ENCODE results near the gene NF2.
"Not testable (repeated sequence)": the region's sequence is repeated elsewhere in the genome, so short reads cannot be mapped to it uniquely, and the experiment has no call there.

Gene NF2

GRCh38 chr22:29593923-29594322, 9.5 kb upstream of the NF2 start:
- Histone ChIP-seq H3K4me3 (ENCODE audit: low read length, poor library complexity, severe bottlenecking) (no peak overlapping the region), H3K9me2 (replicated peaks; ENCODE audit: low read depth, low read length) (no peaks in the 10 kb centered on the region), H3K4me2 (ENCODE audit: low read depth, low read length, poor library complexity, severe bottlenecking) (no peak overlapping the region), H3K9me3 (ENCODE audit: insufficient read depth, low read depth, low read length) (no peaks in the 10 kb centered on the region), H3K4me1 (ENCODE audit: insufficient read depth, low read length, poor library complexity, severe bottlenecking) (no peaks in the 10 kb centered on the region), H4K20me1 (ENCODE audit: insufficient read depth, low read length, poor library complexity, severe bottlenecking) (no peaks in the 10 kb centered on the region), H3K36me3 (ENCODE audit: insufficient read depth, low read length) (no peaks in the 10 kb centered on the region), H3K9ac (ENCODE audit: low read depth, low read length, poor library complexity, severe bottlenecking) (no peak overlapping the region), H2AFZ (ENCODE audit: low read length) (no peak overlapping the region), H3K27me3 (ENCODE audit: insufficient read depth, low read length, poor library complexity, severe bottlenecking) (no peaks in the 10 kb centered on the region), H3K79me2 (ENCODE audit: insufficient read depth, low read length) (no peaks in the 10 kb centered on the region), H3F3A (ENCODE audit: low read depth) (no peaks in the 10 kb centered on the region)
- TF ChIP-seq CTCF (conservative IDR thresholded peaks at IDR 0.05; ENCODE audit: low read length) = no peak
- TF ChIP-seq EZH2phosphoT487 (IDR thresholded peaks at IDR 0.05; ENCODE audit: borderline replicate concordance) = no peak

- H3K4me2 ChIP-seq (ENCODE audit: low read depth, low read length, poor library complexity, severe bottlenecking); H3K4me3 ChIP-seq (ENCODE audit: low read length, poor library complexity, severe bottlenecking); H4K20me1 ChIP-seq (ENCODE audit: insufficient read depth, low read length, poor library complexity, severe bottlenecking); H3K9me3 ChIP-seq (ENCODE audit: insufficient read depth, low read depth, low read length); H3K79me2 ChIP-seq (ENCODE audit: insufficient read depth, low read length); H3K27me3 ChIP-seq (ENCODE audit: insufficient read depth, low read length, poor library complexity, severe bottlenecking); H2AFZ ChIP-seq (ENCODE audit: low read length); H3F3A ChIP-seq (ENCODE audit: low read depth); H3K9ac ChIP-seq (ENCODE audit: low read depth, low read length, poor library complexity, severe bottlenecking); H3K9me2 ChIP-seq (replicated peaks; ENCODE audit: low read depth, low read length); H3K36me3 ChIP-seq (ENCODE audit: insufficient read depth, low read length); H3K4me1 ChIP-seq (ENCODE audit: insufficient read depth, low read length, poor library complexity, severe bottlenecking): not testable (repeated sequence)
Measured at GRCh38 chr22:29594447-29594846, 9.0 kb upstream of the NF2 start.

GRCh38 chr22:29596408-29596807, 7.0 kb upstream of the NF2 start:
- no peaks in the 10 kb centered on the region for H3K79me2 ChIP-seq (ENCODE audit: insufficient read depth, low read length)
- H2AFZ ChIP-seq (ENCODE audit: low read length) = no peak overlapping the region
- H3K9me3 ChIP-seq (ENCODE audit: insufficient read depth, low read depth, low read length) = no peaks in the 10 kb centered on the region
- TF ChIP-seq EZH2phosphoT487 (IDR thresholded peaks at IDR 0.05; ENCODE audit: borderline replicate concordance) (no peak), CTCF (conservative IDR thresholded peaks at IDR 0.05; ENCODE audit: low read length) (no peak)
- H3K4me3 ChIP-seq (ENCODE audit: low read length, poor library complexity, severe bottlenecking) = no peak overlapping the region
- no peaks in the 10 kb centered on the region for H3K4me1 ChIP-seq (ENCODE audit: insufficient read depth, low read length, poor library complexity, severe bottlenecking)
- H3K27me3 ChIP-seq (ENCODE audit: insufficient read depth, low read length, poor library complexity, severe bottlenecking) = no peaks in the 10 kb centered on the region
- H3K9me2 ChIP-seq (replicated peaks; ENCODE audit: low read depth, low read length) = no peaks in the 10 kb centered on the region
- H4K20me1 ChIP-seq (ENCODE audit: insufficient read depth, low read length, poor library complexity, severe bottlenecking) = no peaks in the 10 kb centered on the region
- no peaks in the 10 kb centered on the region for H3F3A ChIP-seq (ENCODE audit: low read depth)
- no peak overlapping the region for H3K9ac ChIP-seq (ENCODE audit: low read depth, low read length, poor library complexity, severe bottlenecking)
- no peaks in the 10 kb centered on the region for H3K36me3 ChIP-seq (ENCODE audit: insufficient read depth, low read length)
- H3K4me2 ChIP-seq (ENCODE audit: low read depth, low read length, poor library complexity, severe bottlenecking) = no peak overlapping the region

GRCh38 chr22:29597871-29598683, 5.4 kb upstream of the NF2 start:
- not testable (repeated sequence) for H3K4me1 ChIP-seq (ENCODE audit: insufficient read depth, low read length, poor library complexity, severe bottlenecking); H3K4me3 ChIP-seq (ENCODE audit: low read length, poor library complexity, severe bottlenecking); H2AFZ ChIP-seq (ENCODE audit: low read length); H4K20me1 ChIP-seq (ENCODE audit: insufficient read depth, low read length, poor library complexity, severe bottlenecking); H3K36me3 ChIP-seq (ENCODE audit: insufficient read depth, low read length); H3K4me2 ChIP-seq (ENCODE audit: low read depth, low read length, poor library complexity, severe bottlenecking); H3K27me3 ChIP-seq (ENCODE audit: insufficient read depth, low read length, poor library complexity, severe bottlenecking); H3K9me2 ChIP-seq (replicated peaks; ENCODE audit: low read depth, low read length); H3K79me2 ChIP-seq (ENCODE audit: insufficient read depth, low read length); H3K9ac ChIP-seq (ENCODE audit: low read depth, low read length, poor library complexity, severe bottlenecking); H3F3A ChIP-seq (ENCODE audit: low read depth); H3K9me3 ChIP-seq (ENCODE audit: insufficient read depth, low read depth, low read length)
